Transverse colon (tissue), 4 donors: Measurements from ENCODE around the gene DDX54. TPM values are rescaled to one million over a fixed set of nuclear protein-coding genes. Genes with fewer than 3 reads are reported as not detected.

Source experiments
- DNase-seq: peaks from one replicate; pipeline ENCODE4 v3.0.0-alpha.2; 2019
- H3K27ac ChIP-seq, 4 donors: fragments of 200-600 bp; sonication (generic); 2 replicates each; pipeline ENCODE4 v1.5.1; 2016 to 2018; ENCODE audit warnings: inconsistent platforms in 4 of 4
- H3K27me3 ChIP-seq: fragments of 200-600 bp; sonication (generic); 2 replicates; pipeline ENCODE4 v1.5.1; 2017; ENCODE audit warnings: inconsistent platforms
- H3K36me3 ChIP-seq, 4 donors: fragments of 200-600 bp; sonication (generic); 2 replicates each; pipeline ENCODE4 v1.5.1; 2017 to 2019; ENCODE audit warnings: inconsistent platforms in 4 of 4
- H3K4me1 ChIP-seq, 4 donors: fragments of 200-600 bp; sonication (generic); 2 replicates each; pipeline ENCODE4 v1.5.1; 2017 to 2020; ENCODE audit warnings: inconsistent platforms in 4 of 4
- H3K4me3 ChIP-seq, 4 donors: fragments of 200-600 bp; sonication (generic); 1 replicate in 1 of 4; 2 replicates in 3 of 4; pipeline versions ENCODE4 v1.5.1 to v1.6.1; 2017 to 2019; ENCODE audit warnings: inconsistent platforms in 4 of 4
- H3K9me3 ChIP-seq, 2 donors: fragments of 200-600 bp; sonication (generic); 2 replicates each; pipeline ENCODE4 v1.5.1; 2017 to 2019; ENCODE audit warnings: inconsistent platforms in 2 of 2
- EP300 ChIP-seq: sonication (generic); formaldehyde crosslinking; IDR thresholded peaks from one replicate; pipeline ENCODE4 v1.6.1; 2017; ENCODE audit warnings: antibody characterized with exemption, low read depth
- POLR2A ChIP-seq: fragments of 450-650 bp; IDR thresholded peaks from one replicate; pipeline ENCODE4 v1.6.1; 2016; ENCODE audit warnings: antibody characterized with exemption, mild to moderate bottlenecking, moderate library complexity
- POLR2AphosphoS5 ChIP-seq, 3 donors: sonication (generic); formaldehyde crosslinking; IDR thresholded peaks; one replicate each; pipeline ENCODE4 v1.6.1; 2016; ENCODE audit warnings: antibody characterized with exemption in 3 of 3
- WGBS, 2 donors: methylation state at CpG; one replicate each; pipeline ENCODE4 v1.1.5; 2018; ENCODE audit warnings: low coverage in 1 of 2; 5-methylcytosine and 5-hydroxymethylcytosine counted together
- in situ Hi-C, 4 donors: fragments of 200-750 bp; cut with MboI; loops; one replicate each; pipeline versions ENCODE4 v1.15.0 to v1.15.1; 2017; ENCODE audit warnings: low sequenced_read_pairs in 3 of 4, low pct_ligation_motif_present in 1 of 4, low pct_unique_long_range_greater_than_20kb in 1 of 4
- intact Hi-C: fragments of 100-400 bp; cut with DNase I; formaldehyde crosslinking; loops from one replicate; pipeline ENCODE4 v1.15.1; 2023; ENCODE audit warnings: low total_unique reads
- total RNA-seq, 4 donors: library from RNA; depleted of rRNA; stranded (reverse); fragments of >200 nt; gene quantifications; one replicate each; pipeline ENCODE4 v1.1.0, GENCODE V29; 2016
- TF ChIP-seq, protein P1 (sequence below), 5 experiments: fragments of 200-600 bp in 3 of 5; fragments of 450-650 bp in 2 of 5; sonication (generic) in 3 of 5; IDR thresholded peaks; 1 replicate in 2 of 5; 2 replicates in 3 of 5; pipeline ENCODE4 v1.5.1; 2016 to 2017; ENCODE audit warnings: antibody characterized with exemption in 5 of 5, inconsistent platforms in 3 of 5, mild to moderate bottlenecking in 2 of 5, moderate library complexity in 1 of 5

DDX54 gene
- total RNA-seq, 4 donors from 2014 or later = 60.7 to 96.1 (median 72.8) TPM

- Histone ChIP-seq H3K4me1 (peaks cover 16 to 42% (median 37%) of the 10 kb centered on the region in 4 donors), H3K9me3 (no peaks in the 10 kb centered on the region), H3K36me3 (peaks cover 0 to 4% (median 0%) of the 10 kb centered on the region in 4 donors), H3K27me3 (no peaks in the 10 kb centered on the region), H3K27ac (peak overlapping the region; percentile 93 to 99 (median 96)), H3K4me3 (peak overlapping the region; percentile 70 to 78 (median 73))
- DNase-seq = no peak
- TF ChIP-seq, protein P1, sequence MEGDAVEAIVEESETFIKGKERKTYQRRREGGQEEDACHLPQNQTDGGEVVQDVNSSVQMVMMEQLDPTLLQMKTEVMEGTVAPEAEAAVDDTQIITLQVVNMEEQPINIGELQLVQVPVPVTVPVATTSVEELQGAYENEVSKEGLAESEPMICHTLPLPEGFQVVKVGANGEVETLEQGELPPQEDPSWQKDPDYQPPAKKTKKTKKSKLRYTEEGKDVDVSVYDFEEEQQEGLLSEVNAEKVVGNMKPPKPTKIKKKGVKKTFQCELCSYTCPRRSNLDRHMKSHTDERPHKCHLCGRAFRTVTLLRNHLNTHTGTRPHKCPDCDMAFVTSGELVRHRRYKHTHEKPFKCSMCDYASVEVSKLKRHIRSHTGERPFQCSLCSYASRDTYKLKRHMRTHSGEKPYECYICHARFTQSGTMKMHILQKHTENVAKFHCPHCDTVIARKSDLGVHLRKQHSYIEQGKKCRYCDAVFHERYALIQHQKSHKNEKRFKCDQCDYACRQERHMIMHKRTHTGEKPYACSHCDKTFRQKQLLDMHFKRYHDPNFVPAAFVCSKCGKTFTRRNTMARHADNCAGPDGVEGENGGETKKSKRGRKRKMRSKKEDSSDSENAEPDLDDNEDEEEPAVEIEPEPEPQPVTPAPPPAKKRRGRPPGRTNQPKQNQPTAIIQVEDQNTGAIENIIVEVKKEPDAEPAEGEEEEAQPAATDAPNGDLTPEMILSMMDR (IDR thresholded peaks at IDR 0.05) = no peak
- TF ChIP-seq POLR2A (no peak), POLR2AphosphoS5 (IDR thresholded peaks at IDR 0.05) (no peak), EP300 (no peak)
- WGBS, 2 donors = 4 to 12% methylated on average over 5 to 12 of the region's 12 CpGs
- in situ Hi-C loops = no loop called here
- intact Hi-C loops = no loop called here
These were observed 36.9 kb upstream of the DDX54 start for GRCh38 chr12:113221997-113222729.

DNA sequence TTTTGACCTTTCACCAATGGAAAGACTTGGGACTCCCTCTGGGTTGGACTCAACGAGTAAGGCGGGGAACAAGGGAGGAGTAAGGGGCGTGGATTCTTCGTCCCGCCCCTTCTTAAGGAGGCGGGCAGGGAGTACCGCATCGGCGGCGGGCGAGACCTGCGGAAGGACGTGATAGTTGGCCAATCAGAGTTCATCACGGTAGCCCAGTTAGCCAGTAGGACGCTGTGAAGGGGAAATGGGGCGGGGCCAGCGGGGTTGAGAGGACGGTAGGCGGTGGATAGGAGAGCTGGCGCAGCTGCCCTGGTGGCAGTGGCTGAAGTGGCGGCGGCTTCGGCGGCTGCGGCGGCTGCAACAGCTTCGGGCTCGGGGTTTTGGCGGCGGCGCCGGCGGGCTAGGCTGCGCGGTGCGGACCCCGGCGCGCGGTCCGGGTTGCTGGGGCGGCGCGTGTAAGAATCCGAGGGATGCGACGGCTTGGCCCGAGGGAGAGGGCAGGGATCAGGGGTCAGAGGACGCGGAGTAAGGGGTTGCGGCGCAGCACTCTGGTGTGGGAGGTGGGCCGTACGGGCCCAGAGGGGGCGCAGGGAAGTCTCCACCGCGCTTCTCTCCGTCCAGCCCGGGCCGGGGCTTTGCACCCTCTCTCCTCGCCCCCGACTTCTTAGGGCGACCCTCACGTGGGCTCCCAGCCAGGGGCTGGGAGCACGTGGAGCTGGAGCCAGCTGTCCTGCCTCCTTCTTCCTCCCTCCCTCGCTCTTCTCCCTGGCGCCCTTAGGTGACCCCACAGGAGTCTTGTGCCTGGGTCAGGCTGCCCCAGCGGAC is 36.1 kb upstream of the DDX54 start, which contains the start of gene TPCN1:
Gene TPCN1, plus strand, starts transcription at position 284 of the 816 bp plus-strand sequence. CDS start 5,389 bp downstream, outside the sequence.
- peak within 1 kb of the TSS; percentile 70 to 78 (median 74) for H3K4me3 ChIP-seq
- TF ChIP-seq EP300 = no peak
- TF ChIP-seq POLR2A = peak; percentile 98
- TF ChIP-seq POLR2AphosphoS5 (IDR thresholded peaks at IDR 0.05) = peak; percentile 98 to 99 (median 98)
- TF ChIP-seq, protein P1 (IDR thresholded peaks at IDR 0.05) = peak in 1 of 5 experiments; percentile 39
- peak within 1 kb of the TSS; percentile 93 to 99 (median 96) for H3K27ac ChIP-seq
- H3K36me3 ChIP-seq = peaks cover 0 to 4% (median 0%) of the 10 kb centered on the region in 4 donors
- intact Hi-C loops (no loop called here), in situ Hi-C loops (no loop called here)
- H3K27me3 ChIP-seq = no peaks in the 10 kb centered on the region
- DNase-seq = peak; percentile 100
- H3K9me3 ChIP-seq = no peaks in the 10 kb centered on the region
- WGBS, 2 donors = 0 to 1% methylated on average over 1 to 66 of the region's 68 CpGs
- peaks cover 16 to 49% (median 39%) of the 10 kb centered on the region in 4 donors for H3K4me1 ChIP-seq

DNA sequence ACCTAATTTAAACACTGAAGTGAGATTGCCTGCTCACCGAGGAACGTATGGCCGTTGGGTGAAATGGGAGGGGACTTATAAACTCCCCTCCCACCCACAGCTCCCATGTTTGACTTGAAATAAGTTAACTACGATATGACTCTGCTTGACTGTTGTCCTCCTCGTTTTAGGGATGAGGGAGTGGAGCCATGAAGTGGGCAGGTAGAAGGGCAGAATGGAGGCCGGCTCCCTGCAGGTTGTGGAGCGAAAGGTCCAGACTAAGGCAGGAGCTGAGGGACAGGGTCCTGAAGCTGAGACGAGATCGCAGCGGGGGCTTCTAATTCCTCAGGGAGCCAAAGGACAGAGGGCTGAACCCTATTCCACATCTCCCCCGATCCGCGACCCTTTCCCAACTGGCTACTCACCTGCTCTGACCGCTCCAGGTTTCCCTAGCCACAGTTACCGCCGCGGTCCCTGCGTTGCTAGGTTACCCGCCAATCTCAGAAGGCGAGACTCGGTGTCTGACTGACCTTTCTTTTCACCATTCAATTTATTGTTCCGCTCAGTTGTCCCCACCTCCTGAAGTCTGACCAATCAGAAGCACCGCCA is 35.4 kb upstream of the DDX54 start:
- in situ Hi-C loops = no loop called here
- no peaks in the 10 kb centered on the region for H3K27me3 ChIP-seq
- no peak for TF ChIP-seq EP300
- TF ChIP-seq POLR2AphosphoS5 (IDR thresholded peaks at IDR 0.05) = peak in 1 of 3 donors; percentile 4
- H3K27ac ChIP-seq = peak overlapping the region; percentile 52 to 80 (median 72)
- H3K36me3 ChIP-seq = peaks cover 0 to 3% (median 0%) of the 10 kb centered on the region in 4 donors
- no peak for DNase-seq
- no peaks in the 10 kb centered on the region for H3K9me3 ChIP-seq
- WGBS, 2 donors = 0% methylated on average over 9 to 23 of the region's 23 CpGs
- intact Hi-C loops = no loop called here
- peak overlapping the region; percentile 32 to 72 (median 40) for H3K4me3 ChIP-seq
- peaks cover 16 to 52% (median 39%) of the 10 kb centered on the region in 4 donors for H3K4me1 ChIP-seq

DNA sequence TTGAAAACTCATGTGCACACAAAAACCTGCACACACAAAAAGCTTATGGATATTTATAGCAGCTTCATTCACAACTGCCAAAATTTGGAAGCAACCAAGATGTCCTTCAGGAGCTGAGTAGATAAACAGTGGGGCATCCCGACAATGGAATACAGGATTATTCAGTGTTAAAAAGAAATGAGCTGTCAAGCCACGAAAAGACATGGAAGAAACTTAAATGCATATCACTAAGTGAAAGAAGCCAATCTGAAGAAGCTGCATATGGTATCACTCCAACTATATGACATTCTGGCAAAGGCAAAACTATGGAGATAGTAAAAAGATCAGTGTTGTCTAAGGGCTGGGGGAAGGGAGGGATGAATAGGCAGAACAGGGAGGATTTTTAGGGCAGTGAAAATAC is 30.7 kb upstream of the DDX54 start:
- intact Hi-C loops (no loop called here), in situ Hi-C loops (no loop called here)
- Histone ChIP-seq H3K27ac (no peak overlapping the region), H3K9me3 (no peaks in the 10 kb centered on the region), H3K36me3 (no peaks in the 10 kb centered on the region), H3K4me3 (no peak overlapping the region), H3K4me1 (peaks cover 6 to 35% (median 20%) of the 10 kb centered on the region in 4 donors), H3K27me3 (no peaks in the 10 kb centered on the region)
- DNase-seq = no peak
- 71 to 79% methylated on average over 2 of the region's 2 CpGs for WGBS, 2 donors
- no peak for TF ChIP-seq EP300
